Stimulated activated CD4-positive, alpha-beta T cell treated with anti-CD3 and anti-CD28 coated beads, Interleukin-12 subunit alpha, Interleukin-12 subunit beta, amount 100 ng/mL, for 24 hours (primary cell): ENCODE data around the gene SASH1.

Experiments
- DNase-seq, 2 experiments: peaks; one replicate each; pipeline ENCODE4 v3.0.0-alpha.2; 2020; ENCODE audit warnings: low read depth in 2 of 2

Gene SASH1

GRCh38 chr6:148521586-148521985 lies 178.9 kb downstream of the SASH1 start:
- DNase-seq: no peak

- no peak for DNase-seq
Measured at GRCh38 chr6:148523048-148523447, 180.4 kb downstream of the SASH1 start.

- no peak for DNase-seq
Measured at GRCh38 chr6:148523551-148523950, 180.9 kb downstream of the SASH1 start.

GRCh38 chr6:148524471-148524882 lies 181.8 kb downstream of the SASH1 start:
- no peak for DNase-seq

GRCh38 chr6:148524976-148525375 lies 182.3 kb downstream of the SASH1 start:
- no peak for DNase-seq

GRCh38 chr6:148525453-148525852 lies 182.8 kb downstream of the SASH1 start:
- DNase-seq: no peak

- DNase-seq: no peak
Measured at GRCh38 chr6:148526145-148526544, 183.5 kb downstream of the SASH1 start.

- no peak for DNase-seq
Measured at GRCh38 chr6:148528292-148528691, 185.7 kb downstream of the SASH1 start.

GRCh38 chr6:148529010-148529409 lies 186.4 kb downstream of the SASH1 start:
- no peak for DNase-seq

- no peak for DNase-seq
Measured at GRCh38 chr6:148530394-148530953, 187.8 kb downstream of the SASH1 start.

- no peak for DNase-seq
Measured at GRCh38 chr6:148530976-148531375, 188.3 kb downstream of the SASH1 start.

- DNase-seq: no peak
Measured at GRCh38 chr6:148532698-148533097, 190.1 kb downstream of the SASH1 start.

GRCh38 chr6:148533309-148534107 lies 190.9 kb downstream of the SASH1 start:
- no peak for DNase-seq

- DNase-seq: no peak
Measured at GRCh38 chr6:148534871-148535270, 192.2 kb downstream of the SASH1 start.

GRCh38 chr6:148535381-148535780 lies 192.7 kb downstream of the SASH1 start:
- no peak for DNase-seq

GRCh38 chr6:148535976-148536375 lies 193.3 kb downstream of the SASH1 start:
- no peak for DNase-seq

GRCh38 chr6:148538261-148539190 lies 195.9 kb downstream of the SASH1 start:
- no peak for DNase-seq

- DNase-seq: no peak
Measured at GRCh38 chr6:148543540-148543939, 200.9 kb downstream of the SASH1 start.

GRCh38 chr6:148544421-148544820 lies 201.8 kb downstream of the SASH1 start:
- DNase-seq: no peak

GRCh38 chr6:148545901-148546300 lies 203.3 kb downstream of the SASH1 start:
- no peak for DNase-seq

GRCh38 chr6:148547110-148547509 lies 204.5 kb downstream of the SASH1 start:
- no peak for DNase-seq

- no peak for DNase-seq
Measured at GRCh38 chr6:148548065-148548748, 205.6 kb downstream of the SASH1 start.
